GM12878 (cell line): ENCODE measurements around the gene YY1. TPM values are rescaled to one million over a fixed set of nuclear protein-coding genes. Genes with fewer than 3 reads are reported as not detected.

ENCODE experiments used
- ATAC-seq: fragments of 200-7000 bp; cut with Tn5 transposase; 3 replicates; pipeline ENCODE4 v1.9.1; 2020; ENCODE audit warnings: mild to moderate bottlenecking, moderate library complexity
- BruUV-seq: library from RNA; stranded (reverse); fragments of 400-500 nt; replicated peaks from 2 replicates; lab custom pipeline; 2021; lab: Mats Ljungman, UMichigan
- CTCF ChIA-PET: fragments of 300-600 bp; sonication (Branson Sonifier 250); formaldehyde crosslinking; extraction: SDS; loops from one replicate; lab custom pipeline; 2021; ENCODE audit warnings: inconsistent platforms; lab: Yijun Ruan, JAX
- POLR2A ChIA-PET: fragments of 350-600 bp; formaldehyde crosslinking; extraction: SDS; loops from one replicate; lab custom pipeline; 2021; ENCODE audit warnings: inconsistent platforms; lab: Charles Lee
- RAD21 ChIA-PET: fragments of 300-600 bp; sonication (Branson Sonifier 250); formaldehyde crosslinking; loops from one replicate; lab custom pipeline; 2023; ENCODE audit warnings: antibody characterized with exemption; ENCODE audit not compliant: unreplicated experiment; lab: Charles Lee
- SMC1A ChIA-PET: fragments of 300-600 bp; sonication (Branson Sonifier 250); formaldehyde crosslinking; loops from one replicate; lab custom pipeline; 2023; ENCODE audit not compliant: unreplicated experiment, uncharacterized antibody; lab: Charles Lee
- DNase-seq: peaks from one replicate; pipeline ENCODE4 v3.0.0-alpha.2; 2011; ENCODE audit warnings: low read depth, low spot score
- FAIRE-seq: peaks from 3 replicates; lab custom pipeline; 2011; peaks lifted over from hg19 to GRCh38; lab: Jason Lieb, UNC
- H2AFZ ChIP-seq: 2 replicates; pipeline ENCODE4 v1.6.0; 2011; ENCODE audit warnings: low read depth, low read length, control low read depth; ENCODE audit not compliant: control insufficient read depth
- H3K27ac ChIP-seq: 2 replicates; pipeline ENCODE4 v1.5.1; 2011; ENCODE audit warnings: control low read depth; ENCODE audit not compliant: control insufficient read depth, insufficient read depth
- H3K27me3 ChIP-seq, 2 experiments: replicated peaks in 1 of 2; 2 replicates each; pipeline versions ENCODE4 v1.6.0 to v1.6.1; 2011; ENCODE audit warnings: low read length in 1 of 2; ENCODE audit not compliant: control insufficient read depth in 2 of 2, insufficient read depth in 2 of 2
- H3K36me3 ChIP-seq, 2 experiments: 2 replicates each; pipeline ENCODE4 v1.5.1; 2011; ENCODE audit warnings: low read length in 1 of 2; ENCODE audit not compliant: control insufficient read depth in 2 of 2, insufficient read depth in 2 of 2
- H3K4me1 ChIP-seq: 2 replicates; pipeline ENCODE4 v1.6.1; 2011; ENCODE audit warnings: mild to moderate bottlenecking, low read length, moderate library complexity, mixed read lengths; ENCODE audit not compliant: control insufficient read depth, insufficient read depth
- H3K4me2 ChIP-seq: 2 replicates; pipeline ENCODE4 v1.6.0; 2011; ENCODE audit warnings: control low read depth; ENCODE audit not compliant: control insufficient read depth, insufficient read depth
- H3K4me3 ChIP-seq: fragments of 200-600 bp; sonication (generic); 2 replicates; pipeline ENCODE4 v1.5.1; 2016
- H3K79me2 ChIP-seq: 2 replicates; pipeline ENCODE4 v1.6.0; 2011; ENCODE audit warnings: low read length; ENCODE audit not compliant: control insufficient read depth, insufficient read depth
- H3K9ac ChIP-seq: 2 replicates; pipeline ENCODE4 v1.8.0; 2011; ENCODE audit warnings: low read length, control low read depth, mixed read lengths; ENCODE audit not compliant: control insufficient read depth, insufficient read depth
- H3K9me3 ChIP-seq: replicated peaks from 3 replicates; pipeline ENCODE4 v1.5.1; 2011; ENCODE audit warnings: mild to moderate bottlenecking, low read length; ENCODE audit not compliant: control insufficient read depth, insufficient read depth
- H4K20me1 ChIP-seq: 2 replicates; pipeline ENCODE4 v1.6.0; 2011; ENCODE audit not compliant: control insufficient read depth, insufficient read depth
- ATF3 ChIP-seq: IDR thresholded peaks from 2 replicates; pipeline ENCODE4 v1.6.1; 2011; ENCODE audit warnings: low read depth, mild to moderate bottlenecking, low read length, moderate library complexity, borderline replicate concordance; ENCODE audit errors: extremely low read depth
- BHLHE40 ChIP-seq, 2 experiments: fragments of 450-650 bp in 1 of 2; IDR thresholded peaks; 2 replicates each; pipeline ENCODE4 v1.6.1; 2011 to 2017; ENCODE audit warnings: low read depth in 2 of 2, borderline replicate concordance in 1 of 2, improper control_type of control experiment in 1 of 2, low read length in 1 of 2, mild to moderate bottlenecking in 1 of 2
- CBX3 ChIP-seq: fragments of 200-600 bp; sonication (generic); IDR thresholded peaks from 2 replicates; pipeline ENCODE4 v1.6.1; 2016; ENCODE audit warnings: low read depth, borderline replicate concordance
- DPF2 ChIP-seq: fragments of 450-650 bp; IDR thresholded peaks from 2 replicates; pipeline ENCODE4 v1.6.1; 2017; ENCODE audit warnings: mild to moderate bottlenecking
- EGR1 ChIP-seq, 2 experiments: IDR thresholded peaks; 1 replicate in 1 of 2; 2 replicates in 1 of 2; pipeline ENCODE4 v1.6.1; 2011 to 2012; ENCODE audit warnings: low read depth in 2 of 2, low read length in 2 of 2, borderline replicate concordance in 1 of 2, mild to moderate bottlenecking in 1 of 2, moderate library complexity in 1 of 2
- HDGF ChIP-seq: fragments of 450-650 bp; IDR thresholded peaks from 2 replicates; pipeline ENCODE4 v1.6.1; 2016; ENCODE audit warnings: antibody characterized with exemption
- IKZF2 ChIP-seq, 2 experiments: fragments of 450-650 bp; IDR thresholded peaks; 2 replicates each; pipeline ENCODE4 v1.6.1; 2017; ENCODE audit warnings: mild to moderate bottlenecking in 2 of 2, moderate library complexity in 2 of 2
- MEF2A ChIP-seq: IDR thresholded peaks from 2 replicates; pipeline ENCODE4 v1.6.1; 2011; ENCODE audit warnings: low read depth, mild to moderate bottlenecking, low read length, moderate library complexity; ENCODE audit not compliant: insufficient read depth
- NR2C2 ChIP-seq: IDR thresholded peaks from 2 replicates; pipeline ENCODE4 v1.6.1; 2011; ENCODE audit warnings: borderline replicate concordance, low read depth; ENCODE audit not compliant: control insufficient read depth, insufficient read length
- PML ChIP-seq: IDR thresholded peaks from 2 replicates; pipeline ENCODE4 v1.6.1; 2012; ENCODE audit warnings: low read length, inconsistent platforms
- POLR2A ChIP-seq: IDR thresholded peaks from 2 replicates; pipeline ENCODE4 v1.6.1; 2011; ENCODE audit warnings: low read depth, mild to moderate bottlenecking, low read length
- RELA ChIP-seq: fragments of 450-650 bp; IDR thresholded peaks from 2 replicates; pipeline ENCODE4 v1.8.0; 2014; ENCODE audit warnings: borderline replicate concordance; ENCODE audit not compliant: partially characterized antibody
- SMARCA5 ChIP-seq: fragments of 450-650 bp; IDR thresholded peaks from 2 replicates; pipeline ENCODE4 v1.6.1; 2017; ENCODE audit warnings: mild to moderate bottlenecking
- SREBF2 ChIP-seq: IDR thresholded peaks from 2 replicates; pipeline ENCODE4 v1.6.1; 2012; ENCODE audit warnings: mild to moderate bottlenecking, low read length
- SUZ12 ChIP-seq: fragments of 200-600 bp; sonication (generic); IDR thresholded peaks from one replicate; pipeline ENCODE4 v1.6.1; 2018; ENCODE audit warnings: antibody characterized with exemption, mild to moderate bottlenecking; ENCODE audit not compliant: unreplicated experiment
- TBL1XR1 ChIP-seq: IDR thresholded peaks from 2 replicates; pipeline ENCODE4 v1.6.1; 2012; ENCODE audit warnings: low read depth, low read length, improper control_type of control experiment
- ZNF384 ChIP-seq: IDR thresholded peaks from 2 replicates; pipeline ENCODE4 v1.6.1; 2012; ENCODE audit warnings: low read depth, mild to moderate bottlenecking, low read length, improper control_type of control experiment, borderline replicate concordance
- WGBS: methylation state at CpG from one replicate; pipeline ENCODE4 v1.1.6; 2016; ENCODE audit warnings: low lambda C conversion rate; ENCODE audit not compliant: insufficient replicate concordance, insufficient coverage; ENCODE audit errors: missing lambda C conversion rate; 5-methylcytosine and 5-hydroxymethylcytosine counted together
- in situ Hi-C: fragments of 300-500 bp; cut with MboI; formaldehyde crosslinking; loops from 9 replicates; pipeline ENCODE4 v1.14.3; 2018; ENCODE audit warnings: mixed read lengths
- intact Hi-C: fragments of 100-400 bp; cut with micrococcal nuclease; formaldehyde crosslinking; loops from one replicate; pipeline ENCODE4 v1.14.2; 2022; ENCODE audit not compliant: unreplicated experiment
- polyA plus RNA-seq, 11 experiments: library from polyadenylated mRNA; depleted of rRNA in 4 of 11; unstranded in 6 of 11; stranded (reverse) in 5 of 11; fragments of >200 nt; fragmentation: Nextera tagmentation in 4 of 11; fragmentation: Illumina TruSeq in 1 of 11; extraction: Ambion mirVana in 4 of 11; extraction: Trizol in 1 of 11; gene quantifications; 1 replicate in 1 of 11; 2 replicates in 10 of 11; pipeline versions ENCODE4 v1.2.1 to v1.2.3, GENCODE V29; 2011 to 2016; ENCODE audit warnings: inconsistent platforms in 2 of 11, missing spikeins in 2 of 11, low read depth in 1 of 11
- total RNA-seq, 4 experiments: library from RNA; depleted of rRNA in 3 of 4; stranded (reverse); fragments of >200 nt in 3 of 4; fragmentation: Illumina TruSeq in 1 of 4; extraction: Trizol in 1 of 4; gene quantifications; 2 replicates each; pipeline versions ENCODE4 v1.2.1 to v1.2.3, GENCODE V29; 2013 to 2021
- TF ChIP-seq, protein P1 (sequence below): fragments of 150-350 bp; IDR thresholded peaks from 2 replicates; pipeline ENCODE4 v1.6.1; 2014; ENCODE audit warnings: mild to moderate bottlenecking, low read depth, low read length

Gene YY1
- total and polyA plus RNA-seq, 10 of the 15 experiments (the other 5 are each of a cell fraction or from before 2014, with no cell fraction given) = 23.7 to 74.0 (median 39.9) TPM

GRCh38 chr14:100323121-100323941, 84.4 kb downstream of the YY1 start, which contains the start of gene SLC25A47:
TSS of gene SLC25A47 (plus strand) at chr14:100323339. CDS start at chr14:100323415, 76 bp downstream.
- H3K4me1 ChIP-seq = peaks cover 2% of the 10 kb centered on the region
- no peaks in the 10 kb centered on the region for H4K20me1 ChIP-seq
- 58% methylated on average over 15 of the region's 16 CpGs for WGBS
- H3K27me3 ChIP-seq = no peaks in the 10 kb centered on the region
- H3K27ac ChIP-seq = no peak within 1 kb of the TSS
- ATAC-seq (no peak), FAIRE-seq (no peak), DNase-seq (no peak)
- ChIA-PET SMC1A (no interaction called here), POLR2A (no interaction called here), CTCF (interaction anchor here (1.0 kb wide), 1 partner anchor 54 kb away, joined by 4 read pairs; no protein-coding TSS in a partner anchor), RAD21 (interaction anchor here (1.5 kb wide), 1 partner anchor 11 kb away, joined by 3 read pairs; no protein-coding TSS in a partner anchor)
- no peaks in the 10 kb centered on the region for H3K9me3 ChIP-seq
- no TSS peak for BruUV-seq
- no peaks in the 10 kb centered on the region for H3K79me2 ChIP-seq
- H3K4me3 ChIP-seq = no peak within 1 kb of the TSS
- H3K36me3 ChIP-seq = no peaks in the 10 kb centered on the region
- in situ Hi-C loops = no loop called here
- no peak within 1 kb of the TSS for H3K4me2 ChIP-seq
- no peak within 1 kb of the TSS for H3K9ac ChIP-seq
- TF ChIP-seq RELA = no peak
- no peak for TF ChIP-seq DPF2
- no peak for TF ChIP-seq TBL1XR1
- TF ChIP-seq, protein P1, sequence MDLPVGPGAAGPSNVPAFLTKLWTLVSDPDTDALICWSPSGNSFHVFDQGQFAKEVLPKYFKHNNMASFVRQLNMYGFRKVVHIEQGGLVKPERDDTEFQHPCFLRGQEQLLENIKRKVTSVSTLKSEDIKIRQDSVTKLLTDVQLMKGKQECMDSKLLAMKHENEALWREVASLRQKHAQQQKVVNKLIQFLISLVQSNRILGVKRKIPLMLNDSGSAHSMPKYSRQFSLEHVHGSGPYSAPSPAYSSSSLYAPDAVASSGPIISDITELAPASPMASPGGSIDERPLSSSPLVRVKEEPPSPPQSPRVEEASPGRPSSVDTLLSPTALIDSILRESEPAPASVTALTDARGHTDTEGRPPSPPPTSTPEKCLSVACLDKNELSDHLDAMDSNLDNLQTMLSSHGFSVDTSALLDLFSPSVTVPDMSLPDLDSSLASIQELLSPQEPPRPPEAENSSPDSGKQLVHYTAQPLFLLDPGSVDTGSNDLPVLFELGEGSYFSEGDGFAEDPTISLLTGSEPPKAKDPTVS = no peak
- no peak for TF ChIP-seq POLR2A
- no peak for TF ChIP-seq NR2C2
- TF ChIP-seq SUZ12 = no peak
- TF ChIP-seq ATF3 = no peak
- TF ChIP-seq CBX3 = no peak
- no peak for TF ChIP-seq MEF2A
- no peak for TF ChIP-seq HDGF
- no peak for TF ChIP-seq BHLHE40 (IDR thresholded peaks at IDR 0.05; ENCODE audit: borderline replicate concordance in 1 of 2, low read depth in 2 of 2, low read length in 1 of 2)
- no peak for TF ChIP-seq IKZF2 (IDR thresholded peaks at IDR 0.05)
- no peak for TF ChIP-seq EGR1 (IDR thresholded peaks at IDR 0.05; ENCODE audit: borderline replicate concordance in 1 of 2, low read depth in 2 of 2, low read length in 2 of 2)
- no peak for TF ChIP-seq SREBF2
- TF ChIP-seq PML = no peak
- no peak for TF ChIP-seq ZNF384
- TF ChIP-seq SMARCA5 = no peak
- TF ChIP-seq, all 136 proteins: peak for 0
- no peak within 1 kb of the TSS for H2AFZ ChIP-seq
- intact Hi-C loops = no loop called here
